WTC11 (cell line): ENCODE results near the gene HECW1. TPM values are rescaled to one million over a fixed set of nuclear protein-coding genes. Genes with fewer than 3 reads are reported as not detected.

Experiments
- ATAC-seq: fragments of 200-7000 bp; cut with Tn5 transposase; 2 replicates; pipeline ENCODE4 v1.10.0; 2021; ENCODE audit warnings: mild to moderate bottlenecking, moderate library complexity
- CTCF ChIA-PET: fragments of 300-600 bp; sonication (Branson Sonifier 250); formaldehyde crosslinking; loops from one replicate; lab custom pipeline; 2021; ENCODE audit warnings: antibody characterized with exemption; lab: Charles Lee
- POLR2A ChIA-PET: fragments of 350-600 bp; sonication (Branson Sonifier 250); formaldehyde crosslinking; loops from one replicate; lab custom pipeline; 2021; ENCODE audit warnings: antibody characterized with exemption; lab: Charles Lee
- DNase-seq: peaks from one replicate; pipeline ENCODE4 v3.0.0; 2021; ENCODE audit warnings: low spot score
- H3K27ac Mint-ChIP-seq: 2 replicates; pipeline ENCODE4 v1.8.0; 2021; ENCODE audit warnings: mixed read lengths
- H3K27me3 Mint-ChIP-seq: 2 replicates; pipeline ENCODE4 v1.8.0; 2021; ENCODE audit warnings: low read depth, mild to moderate bottlenecking, moderate library complexity, mixed read lengths
- H3K36me3 Mint-ChIP-seq: 2 replicates; pipeline ENCODE4 v1.8.0; 2021; ENCODE audit warnings: mixed read lengths
- H3K4me1 Mint-ChIP-seq: 2 replicates; pipeline ENCODE4 v1.8.0; 2022; ENCODE audit warnings: mixed read lengths
- H3K4me3 Mint-ChIP-seq: 2 replicates; pipeline ENCODE4 v1.8.0; 2021; ENCODE audit warnings: mild to moderate bottlenecking, moderate library complexity, mixed read lengths
- H3K9me3 Mint-ChIP-seq: 2 replicates; pipeline ENCODE4 v1.8.0; 2021; ENCODE audit warnings: mixed read lengths
- CREB1 ChIP-seq: sonication (generic); formaldehyde crosslinking; IDR thresholded peaks from 2 replicates; pipeline ENCODE4 v1.8.0; 2023; ENCODE audit warnings: mild to moderate bottlenecking, missing genetic modification reagents
- CREM ChIP-seq: sonication (generic); formaldehyde crosslinking; IDR thresholded peaks from 2 replicates; pipeline ENCODE4 v1.8.1; 2022; ENCODE audit warnings: mild to moderate bottlenecking, missing genetic modification reagents, moderate library complexity
- FOXJ3 ChIP-seq: sonication (generic); formaldehyde crosslinking; IDR thresholded peaks from 2 replicates; pipeline ENCODE4 v1.9.0; 2021; ENCODE audit warnings: missing genetic modification reagents, mild to moderate bottlenecking, borderline replicate concordance
- GABPB1 ChIP-seq: sonication (generic); formaldehyde crosslinking; IDR thresholded peaks from 2 replicates; pipeline ENCODE4 v1.8.1; 2023; ENCODE audit warnings: mild to moderate bottlenecking, missing genetic modification reagents
- OVOL2 ChIP-seq: fragments of 250-450 bp; sonication (Bioruptor Pico); IDR thresholded peaks from 2 replicates; pipeline ENCODE4 v1.9.0; 2021; ENCODE audit warnings: mild to moderate bottlenecking, borderline replicate concordance
- SP1 ChIP-seq: sonication (generic); formaldehyde crosslinking; conservative IDR thresholded peaks from 2 replicates; pipeline ENCODE4 v1.8.1; 2022; ENCODE audit warnings: missing genetic modification reagents
- TEAD1 ChIP-seq: sonication (generic); formaldehyde crosslinking; IDR thresholded peaks from 2 replicates; pipeline ENCODE4 v1.8.0; 2022; ENCODE audit warnings: mild to moderate bottlenecking, missing genetic modification reagents
- TEAD4 ChIP-seq: sonication (generic); formaldehyde crosslinking; IDR thresholded peaks from 2 replicates; pipeline ENCODE4 v1.8.0; 2022; ENCODE audit warnings: mild to moderate bottlenecking, missing genetic modification reagents
- ZNF219 ChIP-seq: sonication (generic); formaldehyde crosslinking; IDR thresholded peaks from 2 replicates; pipeline ENCODE4 v1.8.0; 2023; ENCODE audit warnings: missing genetic modification reagents, mild to moderate bottlenecking, borderline replicate concordance
- ZNF671 ChIP-seq: fragments of 250-450 bp; sonication (Bioruptor Pico); IDR thresholded peaks from 2 replicates; pipeline ENCODE4 v1.8.0; 2021; ENCODE audit warnings: mild to moderate bottlenecking
- total RNA-seq: library from RNA; stranded (reverse); gene quantifications from 3 replicates; pipeline ENCODE4 v1.2.3, GENCODE V29; 2021
- TF ChIP-seq, protein P1 (sequence below): sonication (generic); formaldehyde crosslinking; IDR thresholded peaks from 2 replicates; pipeline ENCODE4 v1.8.0; 2022; ENCODE audit warnings: missing genetic modification reagents
- TF ChIP-seq, protein P2 (sequence below): sonication (generic); formaldehyde crosslinking; IDR thresholded peaks from 2 replicates; pipeline ENCODE4 v1.8.0; 2022; ENCODE audit warnings: mild to moderate bottlenecking, missing genetic modification reagents
- TF ChIP-seq, protein P3 (sequence below): sonication (generic); formaldehyde crosslinking; conservative IDR thresholded peaks from 2 replicates; pipeline ENCODE4 v1.8.1; 2022; ENCODE audit warnings: mild to moderate bottlenecking, missing genetic modification reagents
- TF ChIP-seq, protein P4 (sequence below): fragments of 250-450 bp; sonication (Bioruptor Pico); IDR thresholded peaks from 2 replicates; pipeline ENCODE4 v1.9.0; 2021; ENCODE audit warnings: mild to moderate bottlenecking, borderline replicate concordance
- TF ChIP-seq, protein P5 (sequence below): fragments of 250-450 bp; sonication (Bioruptor Pico); IDR thresholded peaks from 2 replicates; pipeline ENCODE4 v1.9.0; 2021; ENCODE audit warnings: mild to moderate bottlenecking
- TF ChIP-seq, protein P6 (sequence below): sonication (generic); formaldehyde crosslinking; IDR thresholded peaks from 2 replicates; pipeline ENCODE4 v1.8.1; 2022; ENCODE audit warnings: mild to moderate bottlenecking, missing genetic modification reagents, moderate library complexity, borderline replicate concordance

Gene HECW1
- total RNA-seq, 1 experiment from 2014 or later, result 6.1 TPM

DNA sequence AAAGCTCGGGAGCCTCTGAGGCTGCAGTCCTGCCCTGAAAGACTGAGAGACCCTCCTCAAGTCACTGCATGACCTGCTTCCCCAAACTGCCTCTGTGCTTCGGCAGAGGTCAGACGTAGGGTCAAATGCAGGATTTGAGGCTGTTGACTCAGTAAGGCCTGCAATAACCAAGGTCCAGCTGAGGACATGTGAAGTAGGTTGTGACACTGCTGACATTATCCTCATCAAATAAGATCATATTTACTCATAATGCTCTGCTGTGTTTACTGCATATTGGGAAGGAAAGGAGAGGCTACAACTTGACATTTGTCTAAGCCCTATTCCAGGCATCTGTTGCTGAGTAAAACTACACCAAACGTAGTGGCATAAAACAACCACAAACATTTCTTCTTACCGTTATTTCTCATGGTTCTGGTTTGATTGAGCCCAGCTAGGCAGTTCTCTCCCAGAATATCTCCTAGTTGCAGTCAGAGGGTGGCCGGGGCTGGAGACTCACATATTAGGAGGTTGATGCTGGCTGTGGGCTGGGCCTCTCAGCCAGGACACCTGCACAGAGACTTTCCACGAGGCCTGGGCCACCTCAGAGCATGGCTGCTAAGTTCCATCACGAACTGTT is 348.4 kb downstream of the HECW1 start:
- CTCF ChIA-PET, result interaction anchor here (1.8 kb wide), 1 partner anchor 21 kb away, joined by 5 read pairs; no protein-coding TSS in a partner anchor
- DNase-seq, result no peak
- Mint-ChIP-seq H3K27ac (no peak overlapping the region), H3K27me3 (no peaks in the 10 kb centered on the region), H3K4me1 (peaks cover 29% of the 10 kb centered on the region), H3K4me3 (no peak overlapping the region)
- TF ChIP-seq, protein P1, sequence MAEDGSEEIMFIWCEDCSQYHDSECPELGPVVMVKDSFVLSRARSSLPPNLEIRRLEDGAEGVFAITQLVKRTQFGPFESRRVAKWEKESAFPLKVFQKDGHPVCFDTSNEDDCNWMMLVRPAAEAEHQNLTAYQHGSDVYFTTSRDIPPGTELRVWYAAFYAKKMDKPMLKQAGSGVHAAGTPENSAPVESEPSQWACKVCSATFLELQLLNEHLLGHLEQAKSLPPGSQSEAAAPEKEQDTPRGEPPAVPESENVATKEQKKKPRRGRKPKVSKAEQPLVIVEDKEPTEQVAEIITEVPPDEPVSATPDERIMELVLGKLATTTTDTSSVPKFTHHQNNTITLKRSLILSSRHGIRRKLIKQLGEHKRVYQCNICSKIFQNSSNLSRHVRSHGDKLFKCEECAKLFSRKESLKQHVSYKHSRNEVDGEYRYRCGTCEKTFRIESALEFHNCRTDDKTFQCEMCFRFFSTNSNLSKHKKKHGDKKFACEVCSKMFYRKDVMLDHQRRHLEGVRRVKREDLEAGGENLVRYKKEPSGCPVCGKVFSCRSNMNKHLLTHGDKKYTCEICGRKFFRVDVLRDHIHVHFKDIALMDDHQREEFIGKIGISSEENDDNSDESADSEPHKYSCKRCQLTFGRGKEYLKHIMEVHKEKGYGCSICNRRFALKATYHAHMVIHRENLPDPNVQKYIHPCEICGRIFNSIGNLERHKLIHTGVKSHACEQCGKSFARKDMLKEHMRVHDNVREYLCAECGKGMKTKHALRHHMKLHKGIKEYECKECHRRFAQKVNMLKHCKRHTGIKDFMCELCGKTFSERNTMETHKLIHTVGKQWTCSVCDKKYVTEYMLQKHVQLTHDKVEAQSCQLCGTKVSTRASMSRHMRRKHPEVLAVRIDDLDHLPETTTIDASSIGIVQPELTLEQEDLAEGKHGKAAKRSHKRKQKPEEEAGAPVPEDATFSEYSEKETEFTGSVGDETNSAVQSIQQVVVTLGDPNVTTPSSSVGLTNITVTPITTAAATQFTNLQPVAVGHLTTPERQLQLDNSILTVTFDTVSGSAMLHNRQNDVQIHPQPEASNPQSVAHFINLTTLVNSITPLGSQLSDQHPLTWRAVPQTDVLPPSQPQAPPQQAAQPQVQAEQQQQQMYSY (CRISPR knock-in tag), result no peak
- 0 out of 2 replicates have a peak, but pooled peaks have one; percentile 14 for TF ChIP-seq GABPB1 (CRISPR knock-in tag)
- TF ChIP-seq, all 79 proteins: peak for 1
- POLR2A ChIA-PET, result no interaction called here
- H3K36me3 Mint-ChIP-seq, result no peaks in the 10 kb centered on the region
- H3K9me3 Mint-ChIP-seq, result no peaks in the 10 kb centered on the region
- no peak for ATAC-seq

DNA sequence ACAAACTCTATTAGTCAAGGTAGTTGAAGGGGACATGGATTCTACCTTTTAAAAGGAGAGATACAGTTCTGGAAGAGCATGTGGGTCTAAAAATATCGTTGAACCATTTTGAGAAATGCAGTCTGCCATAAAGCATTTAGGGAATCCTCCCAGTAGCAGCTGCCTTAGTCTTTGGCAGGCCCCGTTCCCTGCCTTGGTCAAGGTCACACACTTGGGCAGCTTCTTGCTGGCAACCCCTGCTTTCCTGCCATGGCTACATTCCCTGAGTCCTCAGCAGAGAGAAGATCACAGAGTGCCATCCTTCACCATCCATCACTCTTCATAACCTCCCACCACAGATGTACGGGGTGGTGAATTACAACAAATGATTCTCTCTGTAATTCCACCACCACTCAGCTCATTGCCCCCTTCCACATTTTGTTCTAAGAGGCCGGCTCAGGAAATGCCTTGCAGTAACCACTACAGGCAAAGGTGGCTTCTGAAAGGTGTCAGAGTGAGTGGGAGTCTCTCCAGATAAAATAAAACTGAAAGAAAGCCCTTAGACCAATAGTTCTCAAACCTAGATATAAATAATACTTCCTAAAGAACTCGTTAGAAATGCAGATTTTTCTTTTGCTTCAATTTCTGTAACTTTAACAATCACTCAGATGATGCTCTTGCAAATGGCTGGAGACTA is 349.0 kb downstream of the HECW1 start:
- POLR2A ChIA-PET, result no interaction called here
- Mint-ChIP-seq H3K27me3 (no peaks in the 10 kb centered on the region), H3K4me1 (peaks cover 35% of the 10 kb centered on the region), H3K36me3 (no peaks in the 10 kb centered on the region)
- no peak for DNase-seq
- TF ChIP-seq OVOL2 (no peak), FOXJ3 (CRISPR knock-in tag) (no peak)
- TF ChIP-seq, protein P2, sequence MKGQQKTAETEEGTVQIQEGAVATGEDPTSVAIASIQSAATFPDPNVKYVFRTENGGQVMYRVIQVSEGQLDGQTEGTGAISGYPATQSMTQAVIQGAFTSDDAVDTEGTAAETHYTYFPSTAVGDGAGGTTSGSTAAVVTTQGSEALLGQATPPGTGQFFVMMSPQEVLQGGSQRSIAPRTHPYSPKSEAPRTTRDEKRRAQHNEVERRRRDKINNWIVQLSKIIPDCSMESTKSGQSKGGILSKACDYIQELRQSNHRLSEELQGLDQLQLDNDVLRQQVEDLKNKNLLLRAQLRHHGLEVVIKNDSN (CRISPR knock-in tag), result no peak
- TF ChIP-seq, all 79 proteins: peak for 0
- Mint-ChIP-seq H3K4me3 (no peak overlapping the region), H3K27ac (no peak overlapping the region), H3K9me3 (no peaks in the 10 kb centered on the region)
- ATAC-seq, result no peak
- CTCF ChIA-PET, result interaction anchor here (1.8 to 3.1 kb wide), 2 partner anchors 22 to 121 kb away, joined by 5 to 21 read pairs; partner anchors contain the start of gene STK17A

DNA sequence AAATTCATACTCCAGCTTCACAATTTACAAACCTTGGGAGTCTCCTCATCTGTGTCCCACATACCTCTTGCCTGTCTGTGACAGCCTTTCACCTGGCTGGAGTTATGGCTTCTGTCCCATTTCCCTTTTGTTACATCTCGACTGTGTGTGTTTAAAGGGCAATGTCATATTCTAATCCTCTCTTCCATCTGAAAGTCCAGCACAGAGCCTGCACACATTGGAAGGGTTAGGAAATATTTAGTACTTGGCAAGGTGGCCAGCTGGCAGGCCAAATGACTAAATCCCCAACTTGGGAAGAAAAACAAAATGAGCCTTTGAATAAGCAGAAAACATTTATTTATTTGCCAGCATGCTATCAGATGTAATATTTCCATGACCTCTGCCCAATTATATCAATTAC is 350.4 kb downstream of the HECW1 start:
- DNase-seq, result no peak
- no peak for ATAC-seq
- Mint-ChIP-seq H3K27me3 (no peaks in the 10 kb centered on the region), H3K9me3 (no peaks in the 10 kb centered on the region), H3K4me3 (no peak overlapping the region), H3K4me1 (peaks cover 38% of the 10 kb centered on the region), H3K36me3 (no peaks in the 10 kb centered on the region), H3K27ac (no peak overlapping the region)
- POLR2A ChIA-PET, result no interaction called here
- CTCF ChIA-PET, result interaction anchor here (0.7 to 3.1 kb wide), 6 partner anchors 8 to 480 kb away, joined by 3 to 21 read pairs (median 8); partner anchors contain the start of gene STK17A
- TF ChIP-seq, protein P3, sequence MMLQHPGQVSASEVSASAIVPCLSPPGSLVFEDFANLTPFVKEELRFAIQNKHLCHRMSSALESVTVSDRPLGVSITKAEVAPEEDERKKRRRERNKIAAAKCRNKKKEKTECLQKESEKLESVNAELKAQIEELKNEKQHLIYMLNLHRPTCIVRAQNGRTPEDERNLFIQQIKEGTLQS (CRISPR knock-in tag), result no peak
- TF ChIP-seq FOXJ3 (CRISPR knock-in tag) (no peak), SP1 (CRISPR knock-in tag) (no peak), ZNF671 (no peak), ZNF219 (CRISPR knock-in tag) (no peak), TEAD4 (CRISPR knock-in tag) (no peak), TEAD1 (CRISPR knock-in tag) (no peak), CREM (no peak), CREB1 (CRISPR knock-in tag) (no peak)
- TF ChIP-seq, protein P4, sequence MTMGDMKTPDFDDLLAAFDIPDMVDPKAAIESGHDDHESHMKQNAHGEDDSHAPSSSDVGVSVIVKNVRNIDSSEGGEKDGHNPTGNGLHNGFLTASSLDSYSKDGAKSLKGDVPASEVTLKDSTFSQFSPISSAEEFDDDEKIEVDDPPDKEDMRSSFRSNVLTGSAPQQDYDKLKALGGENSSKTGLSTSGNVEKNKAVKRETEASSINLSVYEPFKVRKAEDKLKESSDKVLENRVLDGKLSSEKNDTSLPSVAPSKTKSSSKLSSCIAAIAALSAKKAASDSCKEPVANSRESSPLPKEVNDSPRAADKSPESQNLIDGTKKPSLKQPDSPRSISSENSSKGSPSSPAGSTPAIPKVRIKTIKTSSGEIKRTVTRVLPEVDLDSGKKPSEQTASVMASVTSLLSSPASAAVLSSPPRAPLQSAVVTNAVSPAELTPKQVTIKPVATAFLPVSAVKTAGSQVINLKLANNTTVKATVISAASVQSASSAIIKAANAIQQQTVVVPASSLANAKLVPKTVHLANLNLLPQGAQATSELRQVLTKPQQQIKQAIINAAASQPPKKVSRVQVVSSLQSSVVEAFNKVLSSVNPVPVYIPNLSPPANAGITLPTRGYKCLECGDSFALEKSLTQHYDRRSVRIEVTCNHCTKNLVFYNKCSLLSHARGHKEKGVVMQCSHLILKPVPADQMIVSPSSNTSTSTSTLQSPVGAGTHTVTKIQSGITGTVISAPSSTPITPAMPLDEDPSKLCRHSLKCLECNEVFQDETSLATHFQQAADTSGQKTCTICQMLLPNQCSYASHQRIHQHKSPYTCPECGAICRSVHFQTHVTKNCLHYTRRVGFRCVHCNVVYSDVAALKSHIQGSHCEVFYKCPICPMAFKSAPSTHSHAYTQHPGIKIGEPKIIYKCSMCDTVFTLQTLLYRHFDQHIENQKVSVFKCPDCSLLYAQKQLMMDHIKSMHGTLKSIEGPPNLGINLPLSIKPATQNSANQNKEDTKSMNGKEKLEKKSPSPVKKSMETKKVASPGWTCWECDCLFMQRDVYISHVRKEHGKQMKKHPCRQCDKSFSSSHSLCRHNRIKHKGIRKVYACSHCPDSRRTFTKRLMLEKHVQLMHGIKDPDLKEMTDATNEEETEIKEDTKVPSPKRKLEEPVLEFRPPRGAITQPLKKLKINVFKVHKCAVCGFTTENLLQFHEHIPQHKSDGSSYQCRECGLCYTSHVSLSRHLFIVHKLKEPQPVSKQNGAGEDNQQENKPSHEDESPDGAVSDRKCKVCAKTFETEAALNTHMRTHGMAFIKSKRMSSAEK (CRISPR knock-in tag), result no peak
- TF ChIP-seq, protein P5, sequence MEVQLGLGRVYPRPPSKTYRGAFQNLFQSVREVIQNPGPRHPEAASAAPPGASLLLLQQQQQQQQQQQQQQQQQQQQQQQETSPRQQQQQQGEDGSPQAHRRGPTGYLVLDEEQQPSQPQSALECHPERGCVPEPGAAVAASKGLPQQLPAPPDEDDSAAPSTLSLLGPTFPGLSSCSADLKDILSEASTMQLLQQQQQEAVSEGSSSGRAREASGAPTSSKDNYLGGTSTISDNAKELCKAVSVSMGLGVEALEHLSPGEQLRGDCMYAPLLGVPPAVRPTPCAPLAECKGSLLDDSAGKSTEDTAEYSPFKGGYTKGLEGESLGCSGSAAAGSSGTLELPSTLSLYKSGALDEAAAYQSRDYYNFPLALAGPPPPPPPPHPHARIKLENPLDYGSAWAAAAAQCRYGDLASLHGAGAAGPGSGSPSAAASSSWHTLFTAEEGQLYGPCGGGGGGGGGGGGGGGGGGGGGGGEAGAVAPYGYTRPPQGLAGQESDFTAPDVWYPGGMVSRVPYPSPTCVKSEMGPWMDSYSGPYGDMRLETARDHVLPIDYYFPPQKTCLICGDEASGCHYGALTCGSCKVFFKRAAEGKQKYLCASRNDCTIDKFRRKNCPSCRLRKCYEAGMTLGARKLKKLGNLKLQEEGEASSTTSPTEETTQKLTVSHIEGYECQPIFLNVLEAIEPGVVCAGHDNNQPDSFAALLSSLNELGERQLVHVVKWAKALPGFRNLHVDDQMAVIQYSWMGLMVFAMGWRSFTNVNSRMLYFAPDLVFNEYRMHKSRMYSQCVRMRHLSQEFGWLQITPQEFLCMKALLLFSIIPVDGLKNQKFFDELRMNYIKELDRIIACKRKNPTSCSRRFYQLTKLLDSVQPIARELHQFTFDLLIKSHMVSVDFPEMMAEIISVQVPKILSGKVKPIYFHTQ (CRISPR knock-in tag), result no peak
- TF ChIP-seq, protein P6, sequence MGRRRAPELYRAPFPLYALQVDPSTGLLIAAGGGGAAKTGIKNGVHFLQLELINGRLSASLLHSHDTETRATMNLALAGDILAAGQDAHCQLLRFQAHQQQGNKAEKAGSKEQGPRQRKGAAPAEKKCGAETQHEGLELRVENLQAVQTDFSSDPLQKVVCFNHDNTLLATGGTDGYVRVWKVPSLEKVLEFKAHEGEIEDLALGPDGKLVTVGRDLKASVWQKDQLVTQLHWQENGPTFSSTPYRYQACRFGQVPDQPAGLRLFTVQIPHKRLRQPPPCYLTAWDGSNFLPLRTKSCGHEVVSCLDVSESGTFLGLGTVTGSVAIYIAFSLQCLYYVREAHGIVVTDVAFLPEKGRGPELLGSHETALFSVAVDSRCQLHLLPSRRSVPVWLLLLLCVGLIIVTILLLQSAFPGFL (CRISPR knock-in tag), result no peak
